Measurements from ENCODE around the gene C3orf20. TPM values are rescaled to one million over a fixed set of nuclear protein-coding genes. Genes with fewer than 3 reads are reported as not detected.

The C3orf20 gene
- total RNA-seq, 1 experiment from 2014 or later, result not detected

GRCh38 chr3:14730703-14731382 lies 55.9 kb downstream of the C3orf20 start:
- BruUV-seq (replicated peaks), result no TSS peak
- Mint-ChIP-seq H3K4me3 (ENCODE audit: unreplicated experiment) (no peak overlapping the region), H3K9me3 (ENCODE audit: unreplicated experiment) (no peaks in the 10 kb centered on the region), H3K4me1 (ENCODE audit: insufficient read depth, unreplicated experiment) (no peaks in the 10 kb centered on the region), H3K36me3 (ENCODE audit: insufficient read depth, unreplicated experiment) (peaks cover 12% of the 10 kb centered on the region), H3K27ac (ENCODE audit: low read depth, unreplicated experiment) (no peak overlapping the region), H3K27me3 (ENCODE audit: insufficient read depth, unreplicated experiment) (peaks cover 27% of the 10 kb centered on the region)
- DNase-seq (ENCODE audit: unreplicated experiment), result no peak
- TF ChIP-seq CTCF (IDR thresholded peaks at IDR 0.05; ENCODE audit: unreplicated experiment), result no peak
- ChIA-PET CTCF (no interaction called here), POLR2A (no interaction called here)
- intact Hi-C loops (cut with micrococcal nuclease), result no loop called here

GRCh38 chr3:14740983-14741382 lies 66.0 kb downstream of the C3orf20 start:
- CTCF ChIA-PET, result no interaction called here
- Mint-ChIP-seq H3K36me3 (ENCODE audit: insufficient read depth, unreplicated experiment) (no peaks in the 10 kb centered on the region), H3K4me1 (ENCODE audit: insufficient read depth, unreplicated experiment) (no peaks in the 10 kb centered on the region), H3K27me3 (ENCODE audit: insufficient read depth, unreplicated experiment) (peaks cover 60% of the 10 kb centered on the region), H3K27ac (ENCODE audit: low read depth, unreplicated experiment) (no peak overlapping the region), H3K9me3 (ENCODE audit: unreplicated experiment) (no peaks in the 10 kb centered on the region), H3K4me3 (ENCODE audit: unreplicated experiment) (no peak overlapping the region)
- no peak for DNase-seq (ENCODE audit: unreplicated experiment)
- no TSS peak for BruUV-seq (replicated peaks)
- TF ChIP-seq CTCF (IDR thresholded peaks at IDR 0.05; ENCODE audit: unreplicated experiment), result no peak
- intact Hi-C loops (cut with micrococcal nuclease), result no loop called here
- POLR2A ChIA-PET, result no interaction called here

GRCh38 chr3:14741510-14741909 lies 66.6 kb downstream of the C3orf20 start:
- H3K36me3 Mint-ChIP-seq (ENCODE audit: insufficient read depth, unreplicated experiment), result no peaks in the 10 kb centered on the region
- no TSS peak for BruUV-seq (replicated peaks)
- CTCF ChIA-PET, result no interaction called here
- DNase-seq (ENCODE audit: unreplicated experiment), result no peak
- intact Hi-C loops (cut with micrococcal nuclease), result no loop called here
- H3K4me3 Mint-ChIP-seq (ENCODE audit: unreplicated experiment), result no peak overlapping the region
- peaks cover 65% of the 10 kb centered on the region for H3K27me3 Mint-ChIP-seq (ENCODE audit: insufficient read depth, unreplicated experiment)
- TF ChIP-seq CTCF (IDR thresholded peaks at IDR 0.05; ENCODE audit: unreplicated experiment), result no peak
- no peaks in the 10 kb centered on the region for H3K4me1 Mint-ChIP-seq (ENCODE audit: insufficient read depth, unreplicated experiment)
- no peaks in the 10 kb centered on the region for H3K9me3 Mint-ChIP-seq (ENCODE audit: unreplicated experiment)
- no peak overlapping the region for H3K27ac Mint-ChIP-seq (ENCODE audit: low read depth, unreplicated experiment)
- POLR2A ChIA-PET, result no interaction called here

- intact Hi-C loops (cut with micrococcal nuclease), result no loop called here
- Mint-ChIP-seq H3K36me3 (ENCODE audit: insufficient read depth, unreplicated experiment) (no peaks in the 10 kb centered on the region), H3K9me3 (ENCODE audit: unreplicated experiment) (no peaks in the 10 kb centered on the region), H3K4me3 (ENCODE audit: unreplicated experiment) (no peak overlapping the region), H3K27ac (ENCODE audit: low read depth, unreplicated experiment) (no peak overlapping the region), H3K4me1 (ENCODE audit: insufficient read depth, unreplicated experiment) (no peaks in the 10 kb centered on the region), H3K27me3 (ENCODE audit: insufficient read depth, unreplicated experiment) (peaks cover 86% of the 10 kb centered on the region)
- POLR2A ChIA-PET, result no interaction called here
- no peak for TF ChIP-seq CTCF (IDR thresholded peaks at IDR 0.05; ENCODE audit: unreplicated experiment)
- no peak for DNase-seq (ENCODE audit: unreplicated experiment)
- no TSS peak for BruUV-seq (replicated peaks)
- CTCF ChIA-PET, result no interaction called here
These were observed 69.6 kb downstream of the C3orf20 start for GRCh38 chr3:14744556-14744955.

All from MCF 10A (cell line).